ENCODE results near the gene GPN3.
"Not testable (repeated sequence)": the region's sequence is repeated elsewhere in the genome, so short reads cannot be mapped to it uniquely, and the experiment has no call there.

The GPN3 gene

GRCh38 chr12:110468214-110469048 is at the start of gene GPN3, which contains the start of gene FAM216A:
TSS of gene GPN3 (minus strand) at chr12:110468257. CDS start at chr12:110468203, 54 bp downstream.
TSS of gene FAM216A (plus strand) at chr12:110468845. CDS start at chr12:110468876, 31 bp downstream.
- DNase-seq: peak; percentile 92

GRCh38 chr12:110516995-110517394 is 48.9 kb upstream of the GPN3 start:
- no peak for DNase-seq

- DNase-seq: no peak
Measured at GRCh38 chr12:110514363-110514762, 46.3 kb upstream of the GPN3 start.

GRCh38 chr12:110513842-110514241 is 45.8 kb upstream of the GPN3 start:
- no peak for DNase-seq

GRCh38 chr12:110508071-110508586 is 40.1 kb upstream of the GPN3 start:
- no peak for DNase-seq

- no peak for DNase-seq
Measured at GRCh38 chr12:110505332-110505731, 37.3 kb upstream of the GPN3 start.

- DNase-seq: no peak
Measured at GRCh38 chr12:110503432-110503831, 35.4 kb upstream of the GPN3 start.

GRCh38 chr12:110501752-110502738 is 34.0 kb upstream of the GPN3 start, which contains the start of the genes RAD9B and VPS29:
TSS of gene RAD9B (plus strand) at chr12:110502331. CDS start at chr12:110502338, 7 bp downstream.
TSS of gene VPS29 (minus strand) at chr12:110502111. CDS start at chr12:110502051, 60 bp downstream.
- peak; percentile 99 for DNase-seq

- DNase-seq: no peak
Measured at GRCh38 chr12:110501399-110501751, 33.3 kb upstream of the GPN3 start.

GRCh38 chr12:110498984-110499706 is 31.1 kb upstream of the GPN3 start:
- no peak for DNase-seq

- DNase-seq: no peak
Measured at GRCh38 chr12:110475426-110475825, 7.4 kb upstream of the GPN3 start.

- no peak for DNase-seq
Measured at GRCh38 chr12:110467847-110468213, 227 bp downstream of the GPN3 start.

GRCh38 chr12:110466791-110467190 is 1.3 kb downstream of the GPN3 start:
- DNase-seq: no peak

GRCh38 chr12:110465765-110466164 is 2.3 kb downstream of the GPN3 start:
- DNase-seq: not testable (repeated sequence)

GRCh38 chr12:110465024-110465423 is 3.0 kb downstream of the GPN3 start:
- no peak for DNase-seq

GRCh38 chr12:110461189-110461588 is 6.9 kb downstream of the GPN3 start:
- DNase-seq: not testable (repeated sequence)

GRCh38 chr12:110458756-110459155 is 9.3 kb downstream of the GPN3 start:
- no peak for DNase-seq

GRCh38 chr12:110453569-110454296 is 14.3 kb downstream of the GPN3 start:
- no peak for DNase-seq

- no peak for DNase-seq
Measured at GRCh38 chr12:110451263-110451662, 16.8 kb downstream of the GPN3 start.

GRCh38 chr12:110449799-110450497 is 18.1 kb downstream of the GPN3 start, which contains the start of gene ARPC3:
TSS of gene ARPC3 (minus strand) at chr12:110450337. CDS start at chr12:110450260, 77 bp downstream.
- peak; percentile 93 for DNase-seq

- DNase-seq: no peak
Measured at GRCh38 chr12:110444455-110444854, 23.6 kb downstream of the GPN3 start.
